ENCODE data around the gene ZDHHC12. TPM values are rescaled to one million over a fixed set of nuclear protein-coding genes. Genes with fewer than 3 reads are reported as not detected.

Gene ZDHHC12
- total RNA-seq, 3 donors from 2014 or later (not counting 1 experiment from before 2014, with no cell fraction given), result 26.1 to 37.1 (median 28.6) TPM

GRCh38 chr9:128753627-128754026, 29.7 kb upstream of the ZDHHC12 start:
- H3K27me3 Mint-ChIP-seq (ENCODE audit: low read depth in 2 of 2), result no peaks in the 10 kb centered on the region
- Histone ChIP-seq H3K27me3 (ENCODE audit: control insufficient read depth, insufficient read depth, low read length) (no peaks in the 10 kb centered on the region), H3K9me3 (ENCODE audit: control insufficient read depth, insufficient read depth, low read length) (no peaks in the 10 kb centered on the region), H3K4me3 (ENCODE audit: low read length) (no peak overlapping the region), H3K36me3 (ENCODE audit: control insufficient read depth, insufficient read depth, low read length) (peaks cover 38% of the 10 kb centered on the region), H3K4me1 (ENCODE audit: control insufficient read depth, insufficient read depth, low read length) (no peaks in the 10 kb centered on the region), H3K27ac (ENCODE audit: low read length) (no peak overlapping the region)
- TF ChIP-seq CTCF (IDR thresholded peaks at IDR 0.05), result no peak
- peaks cover 6 to 8% of the 10 kb centered on the region in 2 donors for H3K4me1 Mint-ChIP-seq
- no peak overlapping the region for H3K27ac Mint-ChIP-seq
- no peak overlapping the region for H3K4me3 Mint-ChIP-seq
- ATAC-seq, result no peak
- no peaks in the 10 kb centered on the region for H3K36me3 Mint-ChIP-seq
- intact Hi-C loops (cut with micrococcal nuclease), result no loop called here
- no peaks in the 10 kb centered on the region for H3K9me3 Mint-ChIP-seq
- 97% methylated on average over 16 of the region's 16 CpGs for WGBS (ENCODE audit: insufficient coverage)
- no peak for DNase-seq

GRCh38 chr9:128750926-128751595, 27.1 kb upstream of the ZDHHC12 start:
- no peak overlapping the region for H3K27ac Mint-ChIP-seq
- no peaks in the 10 kb centered on the region for H3K27me3 Mint-ChIP-seq (ENCODE audit: low read depth in 2 of 2)
- ATAC-seq (no peak), DNase-seq (no peak)
- H3K36me3 Mint-ChIP-seq, result no peaks in the 10 kb centered on the region
- no peak overlapping the region for H3K4me3 Mint-ChIP-seq
- no peak overlapping the region for H3K27ac ChIP-seq (ENCODE audit: low read length)
- H3K27me3 ChIP-seq (ENCODE audit: control insufficient read depth, insufficient read depth, low read length), result no peaks in the 10 kb centered on the region
- no peaks in the 10 kb centered on the region for H3K9me3 ChIP-seq (ENCODE audit: control insufficient read depth, insufficient read depth, low read length)
- 96% methylated on average over 22 of the region's 22 CpGs for WGBS (ENCODE audit: insufficient coverage)
- no peak overlapping the region for H3K4me3 ChIP-seq (ENCODE audit: low read length)
- peaks cover 39% of the 10 kb centered on the region for H3K36me3 ChIP-seq (ENCODE audit: control insufficient read depth, insufficient read depth, low read length)
- no peaks in the 10 kb centered on the region for H3K4me1 Mint-ChIP-seq
- H3K4me1 ChIP-seq (ENCODE audit: control insufficient read depth, insufficient read depth, low read length), result no peaks in the 10 kb centered on the region
- no peaks in the 10 kb centered on the region for H3K9me3 Mint-ChIP-seq
- intact Hi-C loops (cut with micrococcal nuclease), result no loop called here
- TF ChIP-seq CTCF (IDR thresholded peaks at IDR 0.05), result no peak

GRCh38 chr9:128747241-128747640, 23.3 kb upstream of the ZDHHC12 start:
- Histone ChIP-seq H3K27me3 (ENCODE audit: control insufficient read depth, insufficient read depth, low read length) (no peaks in the 10 kb centered on the region), H3K4me1 (ENCODE audit: control insufficient read depth, insufficient read depth, low read length) (no peaks in the 10 kb centered on the region), H3K9me3 (ENCODE audit: control insufficient read depth, insufficient read depth, low read length) (no peaks in the 10 kb centered on the region), H3K27ac (ENCODE audit: low read length) (no peak overlapping the region), H3K36me3 (ENCODE audit: control insufficient read depth, insufficient read depth, low read length) (peaks cover 17% of the 10 kb centered on the region), H3K4me3 (ENCODE audit: low read length) (no peak overlapping the region)
- Mint-ChIP-seq H3K4me1 (no peaks in the 10 kb centered on the region), H3K4me3 (no peak overlapping the region), H3K36me3 (no peaks in the 10 kb centered on the region), H3K27ac (no peak overlapping the region), H3K9me3 (no peaks in the 10 kb centered on the region), H3K27me3 (ENCODE audit: low read depth in 2 of 2) (no peaks in the 10 kb centered on the region)
- intact Hi-C loops (cut with micrococcal nuclease), result no loop called here
- no peak for TF ChIP-seq CTCF (IDR thresholded peaks at IDR 0.05)
- DNase-seq (no peak), ATAC-seq (no peak)
- no CpG with 5 or more reads among the region's 1 CpG for WGBS (ENCODE audit: insufficient coverage)

- Mint-ChIP-seq H3K27ac (no peak overlapping the region), H3K4me3 (no peak overlapping the region), H3K4me1 (no peaks in the 10 kb centered on the region), H3K9me3 (no peaks in the 10 kb centered on the region), H3K36me3 (no peaks in the 10 kb centered on the region), H3K27me3 (ENCODE audit: low read depth in 2 of 2) (no peaks in the 10 kb centered on the region)
- peaks cover 21% of the 10 kb centered on the region for H3K36me3 ChIP-seq (ENCODE audit: control insufficient read depth, insufficient read depth, low read length)
- no peak for TF ChIP-seq CTCF (IDR thresholded peaks at IDR 0.05)
- ATAC-seq (no peak), DNase-seq (no peak)
- no peak overlapping the region for H3K4me3 ChIP-seq (ENCODE audit: low read length)
- 100% methylated on average over 1 of the region's 1 CpG for WGBS (ENCODE audit: insufficient coverage)
- H3K4me1 ChIP-seq (ENCODE audit: control insufficient read depth, insufficient read depth, low read length), result no peaks in the 10 kb centered on the region
- intact Hi-C loops (cut with micrococcal nuclease), result no loop called here
- H3K27ac ChIP-seq (ENCODE audit: low read length), result no peak overlapping the region
- H3K9me3 ChIP-seq (ENCODE audit: control insufficient read depth, insufficient read depth, low read length), result no peaks in the 10 kb centered on the region
- no peaks in the 10 kb centered on the region for H3K27me3 ChIP-seq (ENCODE audit: control insufficient read depth, insufficient read depth, low read length)
Observed at GRCh38 chr9:128743421-128743820, 19.5 kb upstream of the ZDHHC12 start.
